Diencephalon (tissue), 1 donor: ENCODE measurements around the gene MOB3B. TPM values are rescaled to one million over a fixed set of nuclear protein-coding genes. Genes with fewer than 3 reads are reported as not detected.

Experiments
- total RNA-seq: library from RNA; depleted of rRNA; stranded (reverse); fragments of >200 nt; gene quantifications from one replicate; pipeline ENCODE4 v1.2.3, GENCODE V29; 2014

The MOB3B gene
- 9.0 TPM for total RNA-seq

DNA sequence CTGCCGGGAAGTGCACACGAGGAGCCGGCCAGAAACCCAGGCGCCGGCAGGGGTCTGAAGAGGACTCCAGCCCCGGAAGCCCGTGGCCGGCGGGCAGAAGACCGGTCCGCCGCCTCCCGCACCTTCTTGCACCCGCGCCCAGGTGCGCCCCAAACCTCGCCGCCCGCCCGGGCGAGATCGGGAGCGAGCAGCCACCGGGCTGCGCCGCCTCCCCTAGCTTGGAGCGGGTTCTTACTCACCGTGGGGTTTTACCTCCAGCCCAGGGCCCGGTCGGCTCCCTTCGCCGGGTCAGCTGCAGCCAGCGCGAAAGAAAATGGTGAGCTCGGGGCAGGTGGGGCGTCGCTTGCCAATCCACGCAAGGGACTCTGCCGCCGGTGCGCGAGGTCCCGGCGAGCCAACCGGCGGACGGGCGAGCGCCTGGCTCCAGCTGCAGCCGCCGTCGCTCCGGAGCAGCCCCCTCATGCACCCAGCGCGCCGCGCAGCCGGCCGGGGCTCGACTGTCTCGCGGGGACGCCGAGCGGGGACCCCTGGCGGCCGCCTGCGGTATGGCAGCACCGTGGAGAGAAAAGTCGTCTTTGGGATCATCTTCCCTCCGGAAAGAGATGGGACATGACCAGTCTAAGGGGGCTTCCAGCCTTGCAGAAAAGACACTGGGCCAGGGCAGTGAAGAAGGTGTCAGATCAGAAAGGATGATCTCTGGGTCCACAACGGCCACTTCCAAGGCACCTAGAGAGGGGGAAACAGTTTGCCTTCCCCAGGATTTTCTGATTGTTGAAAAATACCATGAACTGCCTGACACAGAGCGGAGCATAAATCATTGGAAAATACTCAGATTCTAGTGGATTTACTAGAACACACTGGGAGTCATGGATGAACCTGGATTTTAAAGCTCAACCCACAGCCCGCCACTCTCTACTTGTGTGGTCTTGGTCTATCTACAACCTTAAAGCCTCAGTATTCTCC lies at the start of gene MOB3B:
MOB3B (minus strand) TSS at position 499 of the 963 bp plus-strand sequence. CDS start 74,264 bp downstream, outside the sequence.

DNA sequence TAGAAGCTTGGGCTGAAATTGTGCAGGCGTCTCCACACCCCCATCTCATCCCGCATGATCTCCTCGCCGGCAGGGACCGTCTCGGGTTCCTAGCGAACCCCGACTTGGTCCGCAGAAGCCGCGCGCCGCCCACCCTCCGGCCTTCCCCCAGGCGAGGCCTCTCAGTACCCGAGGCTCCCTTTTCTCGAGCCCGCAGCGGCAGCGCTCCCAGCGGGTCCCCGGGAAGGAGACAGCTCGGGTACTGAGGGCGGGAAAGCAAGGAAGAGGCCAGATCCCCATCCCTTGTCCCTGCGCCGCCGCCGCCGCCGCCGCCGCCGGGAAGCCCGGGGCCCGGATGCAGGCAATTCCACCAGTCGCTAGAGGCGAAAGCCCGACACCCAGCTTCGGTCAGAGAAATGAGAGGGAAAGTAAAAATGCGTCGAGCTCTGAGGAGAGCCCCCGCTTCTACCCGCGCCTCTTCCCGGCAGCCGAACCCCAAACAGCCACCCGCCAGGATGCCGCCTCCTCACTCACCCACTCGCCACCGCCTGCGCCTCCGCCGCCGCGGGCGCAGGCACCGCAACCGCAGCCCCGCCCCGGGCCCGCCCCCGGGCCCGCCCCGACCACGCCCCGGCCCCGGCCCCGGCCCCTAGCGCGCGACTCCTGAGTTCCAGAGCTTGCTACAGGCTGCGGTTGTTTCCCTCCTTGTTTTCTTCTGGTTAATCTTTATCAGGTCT lies 43.5 kb upstream of the MOB3B start, which contains the start of gene C9orf72:
C9orf72 (minus strand) TSS at position 564 of the 716 bp plus-strand sequence. CDS start 6,361 bp downstream, outside the sequence.

DNA sequence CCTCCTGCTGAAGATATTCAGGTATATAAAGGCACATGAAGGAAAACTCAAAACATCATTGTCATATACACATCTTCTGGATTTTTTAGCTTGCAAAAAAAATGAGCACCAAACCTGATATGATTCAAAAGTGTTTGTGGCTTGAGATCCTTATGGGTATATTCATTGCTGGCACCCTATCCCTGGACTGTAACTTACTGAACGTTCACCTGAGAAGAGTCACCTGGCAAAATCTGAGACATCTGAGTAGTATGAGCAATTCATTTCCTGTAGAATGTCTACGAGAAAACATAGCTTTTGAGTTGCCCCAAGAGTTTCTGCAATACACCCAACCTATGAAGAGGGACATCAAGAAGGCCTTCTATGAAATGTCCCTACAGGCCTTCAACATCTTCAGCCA lies 5.4 kb downstream of the MOB3B start, which contains the start of gene IFNK:
IFNK (plus strand) TSS at position 55 of the 400 bp plus-strand sequence; CDS start at position 102, 47 bp downstream.

DNA sequence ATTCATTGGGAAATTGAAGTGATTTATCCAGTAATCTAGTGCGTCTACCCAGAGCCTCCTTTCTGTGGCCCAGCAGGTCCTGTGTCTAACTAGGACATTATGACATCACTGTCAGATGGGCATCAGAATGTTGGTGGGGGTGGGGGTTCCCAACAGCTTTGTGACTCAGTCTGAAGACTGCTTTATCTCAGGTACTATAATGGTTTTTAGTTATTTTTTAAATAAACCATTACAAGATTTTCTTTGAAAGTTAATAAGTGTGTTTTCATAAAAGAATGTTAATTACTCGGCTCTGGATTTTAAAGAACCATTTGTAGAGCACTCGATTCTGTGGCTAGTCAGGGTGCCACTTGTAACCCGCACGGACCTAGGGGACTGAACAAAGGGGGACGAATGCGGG lies 232.6 kb downstream of the MOB3B start, which contains the start of gene EQTN:
EQTN (minus strand) TSS at position 101 of the 400 bp plus-strand sequence; CDS start at position 6, 95 bp downstream.

Other genes with a start within 250 kb of the MOB3B start
- gene EQTN, start 232.7 kb downstream of the MOB3B start, total RNA-seq: 1.4 TPM
- not detected for gene IFNK, start 5.5 kb downstream of the MOB3B start, total RNA-seq
- 61.8 TPM for gene C9orf72, start 43.7 kb upstream of the MOB3B start, total RNA-seq